Endodermal cell (in vitro differentiated cells): Measurements from ENCODE around the gene PF4V1. TPM values are rescaled to one million over a fixed set of nuclear protein-coding genes. Genes with fewer than 3 reads are reported as not detected.

Experiments
- DNase-seq: peaks from one replicate; pipeline ENCODE4 v3.0.0-alpha.2; 2017
- H3K27ac ChIP-seq: 2 replicates; pipeline ENCODE4 v1.5.1; 2013; ENCODE audit warnings: mild to moderate bottlenecking, low read depth, low read length, moderate library complexity
- H3K27me3 ChIP-seq: 2 replicates; pipeline ENCODE4 v1.6.1; 2013; ENCODE audit warnings: mild to moderate bottlenecking, low read length, moderate library complexity; ENCODE audit not compliant: insufficient read depth, control insufficient read depth, poor library complexity, severe bottlenecking
- H3K36me3 ChIP-seq: 2 replicates; pipeline ENCODE4 v1.7.0; 2013; ENCODE audit warnings: mild to moderate bottlenecking, low read length, moderate library complexity; ENCODE audit not compliant: control insufficient read depth, insufficient read depth
- H3K4me1 ChIP-seq: one replicate; pipeline ENCODE4 v1.7.0; 2013; ENCODE audit warnings: low read length; ENCODE audit not compliant: control insufficient read depth, insufficient read depth
- H3K4me3 ChIP-seq: 2 replicates; pipeline ENCODE4 v1.5.1; 2013; ENCODE audit warnings: mild to moderate bottlenecking, low read length, moderate library complexity
- H3K9ac ChIP-seq: 2 replicates; pipeline ENCODE4 v1.6.1; 2013; ENCODE audit warnings: mild to moderate bottlenecking, low read length, moderate library complexity; ENCODE audit not compliant: poor library complexity, severe bottlenecking; ENCODE audit errors: extremely low read depth
- H3K9me3 ChIP-seq: 2 replicates; pipeline ENCODE4 v1.6.1; 2013; ENCODE audit warnings: mild to moderate bottlenecking, low read length, moderate library complexity; ENCODE audit not compliant: control insufficient read depth
- H3K27ac Mint-ChIP-seq: 2 replicates; pipeline ENCODE4 v1.8.0; 2020; ENCODE audit warnings: mixed read lengths
- H3K27me3 Mint-ChIP-seq: 2 replicates; pipeline ENCODE4 v1.8.0; 2021; ENCODE audit warnings: mild to moderate bottlenecking, mixed read lengths; ENCODE audit not compliant: insufficient read depth
- H3K36me3 Mint-ChIP-seq: 2 replicates; pipeline ENCODE4 v1.8.0; 2020; ENCODE audit warnings: low read depth, mixed read lengths
- H3K4me1 Mint-ChIP-seq: 2 replicates; pipeline ENCODE4 v1.8.0; 2020; ENCODE audit warnings: mixed read lengths
- H3K4me3 Mint-ChIP-seq: 2 replicates; pipeline ENCODE4 v1.8.0; 2020; ENCODE audit warnings: mild to moderate bottlenecking, moderate library complexity, mixed read lengths
- H3K9me3 Mint-ChIP-seq: 2 replicates; pipeline ENCODE4 v1.8.0; 2020; ENCODE audit warnings: mild to moderate bottlenecking, mixed read lengths
- CTCF ChIP-seq: fragments of 200-600 bp; sonication (generic); conservative IDR thresholded peaks from 2 replicates; pipeline ENCODE4 v1.5.0; 2021; ENCODE audit warnings: antibody characterized with exemption, mild to moderate bottlenecking
- WGBS, 2 experiments: methylation state at CpG; one replicate each; pipeline versions ENCODE4 v1.1.5 to v1.1.7; 2013; ENCODE audit warnings: missing lambda C conversion rate in 2 of 2, mixed read lengths in 1 of 2; ENCODE audit not compliant: insufficient coverage in 1 of 2, insufficient read length in 1 of 2; 5-methylcytosine and 5-hydroxymethylcytosine counted together
- total RNA-seq, 2 donors: library from RNA; stranded (reverse); fragmentation: NEBNext Ultra II Directional in 1 of 2; extraction: Animal tissue kit (Norgen Biotek cat#: 25700) in 1 of 2; gene quantifications; 2 replicates in 1 of 2; 3 replicates in 1 of 2; pipeline ENCODE4 v1.2.1, GENCODE V29; 2021

The PF4V1 gene
- total RNA-seq, 2 donors from 2014 or later, result not detected

GRCh38 chr4:73844806-73845205 lies 8.3 kb upstream of the PF4V1 start:
- Histone ChIP-seq H3K27me3 (no peaks in the 10 kb centered on the region), H3K27ac (no peak overlapping the region), H3K4me3 (peak overlapping the region; percentile 16), H3K4me1 (no peaks in the 10 kb centered on the region), H3K9me3 (no peaks in the 10 kb centered on the region), H3K9ac (no peak overlapping the region), H3K36me3 (no peaks in the 10 kb centered on the region)
- DNase-seq, result no peak
- 38 to 40% methylated on average over 1 of the region's 2 CpGs for WGBS, 2 experiments
- TF ChIP-seq CTCF, result no peak
- no peak overlapping the region for H3K27ac Mint-ChIP-seq
- peaks cover 26% of the 10 kb centered on the region for H3K27me3 Mint-ChIP-seq
- peaks cover 22% of the 10 kb centered on the region for H3K4me1 Mint-ChIP-seq
- H3K4me3 Mint-ChIP-seq, result no peak overlapping the region
- no peaks in the 10 kb centered on the region for H3K36me3 Mint-ChIP-seq
- no peaks in the 10 kb centered on the region for H3K9me3 Mint-ChIP-seq

GRCh38 chr4:73847526-73848182 lies 5.4 kb upstream of the PF4V1 start:
- H3K27me3 Mint-ChIP-seq, result peaks cover 34% of the 10 kb centered on the region
- H3K9me3 ChIP-seq, result no peaks in the 10 kb centered on the region
- no peak overlapping the region for H3K27ac Mint-ChIP-seq
- H3K4me3 ChIP-seq, result no peak overlapping the region
- no peak for DNase-seq
- H3K27me3 ChIP-seq, result no peaks in the 10 kb centered on the region
- H3K9ac ChIP-seq, result no peak overlapping the region
- H3K9me3 Mint-ChIP-seq, result no peaks in the 10 kb centered on the region
- H3K36me3 ChIP-seq, result no peaks in the 10 kb centered on the region
- H3K4me1 Mint-ChIP-seq, result peaks cover 22% of the 10 kb centered on the region
- H3K4me3 Mint-ChIP-seq, result no peak overlapping the region
- no peak for TF ChIP-seq CTCF
- H3K36me3 Mint-ChIP-seq, result no peaks in the 10 kb centered on the region
- WGBS, 2 experiments, result 97% methylated on average over 3 of the region's 3 CpGs; no CpG with 5 or more reads in 1 of the 2 experiments
- no peaks in the 10 kb centered on the region for H3K4me1 ChIP-seq
- no peak overlapping the region for H3K27ac ChIP-seq

- H3K27me3 ChIP-seq, result no peaks in the 10 kb centered on the region
- Mint-ChIP-seq H3K4me3 (no peak overlapping the region), H3K9me3 (no peaks in the 10 kb centered on the region), H3K27ac (no peak overlapping the region), H3K36me3 (no peaks in the 10 kb centered on the region), H3K4me1 (peaks cover 21% of the 10 kb centered on the region), H3K27me3 (peaks cover 40% of the 10 kb centered on the region)
- no peak for DNase-seq
- H3K4me3 ChIP-seq, result no peak overlapping the region
- H3K9me3 ChIP-seq, result no peaks in the 10 kb centered on the region
- 83% methylated on average over 1 of the region's 1 CpG; no CpG with 5 or more reads in 1 of the 2 experiments for WGBS, 2 experiments
- H3K9ac ChIP-seq, result no peak overlapping the region
- no peak for TF ChIP-seq CTCF
- no peak overlapping the region for H3K27ac ChIP-seq
- no peaks in the 10 kb centered on the region for H3K4me1 ChIP-seq
- H3K36me3 ChIP-seq, result no peaks in the 10 kb centered on the region
These were observed 4.8 kb upstream of the PF4V1 start for GRCh38 chr4:73848183-73848777.
